GM21825 (cell line): ENCODE measurements around the gene SERINC2.

Experiments used
- ATAC-seq: cut with Tn5 transposase; IDR thresholded peaks from one replicate; pipeline ENCODE4 v1.9.1; 2021; ENCODE audit warnings: mild to moderate bottlenecking, moderate library complexity; ENCODE audit not compliant: unreplicated experiment

The SERINC2 gene

DNA sequence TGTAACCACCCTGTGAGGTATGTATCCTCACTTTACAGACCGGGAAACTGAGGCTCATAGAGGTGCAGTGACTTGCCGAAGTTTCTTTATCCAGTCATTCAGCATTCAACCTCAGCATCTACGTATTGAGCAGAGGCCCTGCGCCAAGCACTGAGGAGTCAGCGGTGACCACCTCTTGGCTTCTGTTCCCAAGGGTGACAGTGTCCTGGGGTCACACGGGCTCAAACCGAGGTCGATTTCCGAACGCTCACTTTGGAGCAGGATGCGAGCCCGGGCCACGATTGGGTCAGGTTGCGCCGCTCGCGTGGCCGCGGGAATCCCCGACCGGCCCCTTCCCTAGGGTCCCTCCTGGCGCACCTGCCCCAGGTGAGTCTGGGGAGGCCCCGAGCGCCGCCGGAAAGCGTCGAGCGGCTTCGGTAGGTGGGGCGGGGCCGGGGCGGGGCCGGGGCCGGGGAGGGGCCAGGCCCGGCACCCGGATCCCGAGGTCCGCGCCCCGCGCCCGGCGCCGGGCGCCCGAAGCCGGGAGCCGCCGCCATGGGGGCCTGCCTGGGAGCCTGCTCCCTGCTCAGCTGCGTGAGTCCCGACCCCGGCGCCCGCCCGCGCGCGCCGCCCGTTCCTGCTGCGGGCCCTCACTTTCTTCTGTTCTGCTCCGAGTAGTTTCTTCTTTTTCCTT is at the start of gene SERINC2:
Gene SERINC2 (plus strand): TSS at position 482 of the 673 bp plus-strand sequence. CDS start 53 bp downstream, at position 535.
- ATAC-seq, result no peak

DNA sequence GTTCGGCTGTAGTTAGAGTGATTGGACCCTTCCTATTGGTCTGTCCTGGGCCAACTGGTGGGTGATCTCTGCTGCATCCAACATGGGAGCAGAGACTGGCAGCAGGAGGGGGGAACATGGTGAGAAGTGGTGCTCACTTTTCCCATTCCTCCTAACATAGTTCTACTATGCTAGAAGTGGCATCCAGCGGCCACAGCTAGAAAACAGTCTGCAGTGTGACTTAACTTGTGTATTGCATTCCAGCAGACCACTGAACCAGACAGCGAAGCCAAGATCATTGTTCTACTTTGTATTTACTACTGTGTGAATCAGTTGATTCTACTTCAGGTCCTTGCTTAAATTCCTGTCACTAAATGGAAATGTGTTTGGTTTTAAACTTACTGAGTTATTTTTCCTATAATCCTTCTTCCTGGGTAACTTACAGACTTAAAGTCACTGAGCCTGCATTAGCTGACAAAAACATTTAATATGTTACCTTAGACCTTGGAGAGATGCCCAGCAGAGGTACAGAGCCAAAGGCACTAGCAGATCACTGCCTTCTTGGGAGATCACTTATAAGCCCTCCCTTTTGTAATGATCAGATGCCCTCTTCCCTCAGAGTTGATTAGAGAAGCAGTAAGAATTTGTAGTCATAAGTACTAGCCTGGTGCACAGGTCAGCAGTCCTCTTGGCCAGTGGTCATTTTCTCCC is 48.3 kb upstream of the SERINC2 start:
- no peak for ATAC-seq

DNA sequence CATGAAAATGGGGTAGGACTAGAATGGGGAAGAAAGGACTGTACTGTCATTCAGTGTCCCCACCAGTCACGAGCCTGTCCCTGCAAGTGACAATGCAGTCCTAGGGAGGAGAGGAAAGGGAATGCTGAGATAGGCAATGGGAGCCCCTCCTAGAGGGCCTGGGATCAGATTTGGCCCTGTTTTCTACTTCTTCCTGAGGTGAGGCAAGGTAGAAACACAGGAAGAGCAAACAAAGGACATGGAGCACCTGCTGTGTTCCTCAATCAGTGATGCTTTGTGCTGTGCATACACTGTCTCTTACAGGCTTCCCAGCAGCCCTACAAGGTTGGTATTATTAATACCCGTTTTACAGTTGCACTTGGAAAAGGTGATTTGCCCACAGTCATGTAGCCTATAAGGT is 46.2 kb upstream of the SERINC2 start:
- ATAC-seq, result no peak

DNA sequence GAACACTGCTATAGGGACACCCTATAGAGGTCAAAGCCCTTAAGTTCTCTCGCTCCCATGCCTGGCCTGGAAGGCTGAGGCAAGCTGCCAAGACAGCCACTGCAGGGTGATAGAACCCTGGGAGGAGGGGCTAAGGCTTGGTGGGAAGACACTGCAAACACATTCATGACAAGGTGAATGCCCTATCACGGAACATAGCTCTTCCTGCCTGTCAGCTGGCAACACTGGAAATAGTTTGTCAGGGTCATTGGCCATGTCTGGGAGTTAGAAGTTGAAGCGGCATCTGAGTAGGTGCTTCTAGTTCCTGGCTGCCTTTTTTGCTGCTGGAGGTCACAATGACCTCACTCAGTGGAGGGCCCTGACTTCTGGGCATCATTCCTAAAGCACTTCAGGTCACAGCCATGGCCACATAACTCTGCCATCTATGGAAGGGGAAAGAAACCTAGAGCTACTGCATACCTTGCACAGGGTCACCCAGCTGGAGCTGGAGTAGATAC is 44.4 kb upstream of the SERINC2 start:
- no peak for ATAC-seq

DNA sequence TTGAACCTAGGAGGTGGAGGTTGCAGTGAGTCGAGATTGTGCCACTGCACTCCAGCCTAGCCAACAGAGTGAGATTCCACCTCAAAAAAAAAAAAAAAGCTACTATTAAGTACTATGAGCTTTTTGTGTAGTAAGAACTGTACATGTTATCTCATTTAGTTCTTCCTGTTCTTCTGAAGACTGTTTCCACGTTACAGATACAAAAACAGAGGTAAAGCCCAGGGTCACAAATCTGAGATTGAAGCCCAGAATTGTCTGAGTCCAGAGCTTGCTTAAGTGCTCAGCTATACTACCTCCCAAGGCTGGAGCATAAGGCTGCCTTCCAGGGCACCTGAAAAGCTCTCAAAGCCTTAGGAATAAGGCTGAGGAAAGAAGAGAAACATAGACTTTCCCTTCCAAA is 43.0 kb upstream of the SERINC2 start:
- no peak for ATAC-seq

DNA sequence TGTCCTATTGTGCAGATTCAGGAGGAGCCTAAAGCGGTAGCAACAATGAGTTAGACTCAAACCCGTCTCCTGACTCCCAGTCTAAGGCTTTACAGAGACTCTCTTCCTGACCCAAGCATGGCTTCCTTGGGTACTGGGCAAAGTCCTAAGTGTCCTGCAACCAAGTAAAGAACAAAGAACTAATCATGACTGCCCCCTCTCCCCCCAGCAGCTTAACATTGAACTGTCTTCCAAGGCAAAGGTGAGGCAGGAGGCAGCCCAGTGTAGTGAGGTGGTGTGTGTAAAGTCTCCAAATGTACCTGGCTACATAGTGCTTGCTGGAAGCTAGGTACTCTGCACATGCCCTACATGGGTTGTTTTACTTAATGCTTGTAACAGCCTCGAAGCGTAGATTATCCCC is 42.4 kb upstream of the SERINC2 start:
- no peak for ATAC-seq

DNA sequence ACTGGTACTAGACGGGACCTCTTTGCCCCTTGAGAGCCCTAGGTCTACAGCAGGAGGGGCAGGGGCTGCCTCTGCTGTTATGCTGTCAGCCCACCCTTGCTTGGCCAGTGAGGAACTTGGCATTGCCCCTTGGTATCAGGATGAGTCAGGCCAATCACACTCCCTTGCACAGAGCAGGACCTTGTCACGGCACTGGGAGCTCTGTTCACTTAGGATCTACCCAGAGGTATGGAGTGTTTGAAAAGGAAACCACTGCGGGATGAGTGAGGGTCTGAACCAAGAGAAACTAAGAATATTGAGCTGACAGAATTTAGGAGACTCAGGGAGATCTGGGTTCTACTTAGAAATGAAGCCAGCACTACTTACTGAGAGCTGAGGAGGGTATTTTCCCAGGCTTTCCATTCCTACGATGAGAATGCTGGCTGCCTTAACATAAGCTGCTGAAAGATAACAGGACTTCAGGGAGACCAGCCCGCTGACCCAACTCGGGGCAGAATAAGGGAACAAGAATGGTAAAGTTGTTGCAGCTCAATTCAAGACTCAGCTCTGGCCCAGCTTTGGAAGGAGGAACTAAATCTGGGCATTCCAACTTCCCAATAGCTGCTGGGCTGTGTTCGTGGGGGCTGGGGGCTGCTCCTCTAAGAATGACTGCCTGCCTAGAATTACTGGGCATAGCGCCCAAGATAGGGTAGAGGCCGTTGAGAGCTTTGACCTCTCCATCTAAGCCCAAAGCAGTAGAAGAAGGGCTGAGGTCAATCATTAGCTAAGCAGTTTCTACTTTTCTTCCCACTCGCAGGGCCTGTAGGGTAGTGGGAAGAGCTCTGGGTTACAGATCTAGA is 41.7 kb upstream of the SERINC2 start:
- ATAC-seq, result no peak

DNA sequence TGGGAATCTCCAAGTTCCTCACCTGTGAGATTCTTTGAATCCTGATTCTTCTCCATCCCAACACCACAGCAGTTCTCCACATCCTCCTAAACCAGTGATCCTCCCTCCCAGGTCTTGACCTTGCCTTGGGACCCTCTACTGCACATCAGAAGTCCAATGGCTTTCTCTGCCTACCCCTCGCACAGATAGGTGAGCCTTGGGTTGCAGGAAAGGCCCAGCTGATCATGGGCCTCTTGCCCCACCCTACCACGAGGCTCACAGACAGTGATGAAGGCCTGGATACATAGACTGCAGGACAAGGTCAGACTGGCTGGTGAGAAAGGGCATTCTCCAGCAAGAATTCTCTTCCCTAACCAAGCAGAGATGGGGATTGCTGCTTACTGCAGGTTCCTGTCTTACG is 41.0 kb upstream of the SERINC2 start:
- no peak for ATAC-seq

DNA sequence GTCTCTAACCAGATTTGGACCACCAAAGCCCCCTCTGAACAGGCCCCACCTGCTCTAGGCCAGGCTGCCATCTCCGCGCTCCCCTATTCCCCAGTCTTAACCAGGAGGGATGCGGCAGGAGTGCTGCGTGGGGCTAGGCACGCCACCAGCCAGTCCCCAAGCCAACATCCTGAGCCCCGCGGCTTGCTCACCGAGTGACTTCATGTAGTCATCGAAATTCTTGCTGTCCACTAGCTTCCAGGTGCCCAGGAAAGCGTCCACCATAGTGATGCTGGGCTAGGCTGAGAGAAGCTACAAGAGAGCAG is 40.3 kb upstream of the SERINC2 start:
- no peak for ATAC-seq

DNA sequence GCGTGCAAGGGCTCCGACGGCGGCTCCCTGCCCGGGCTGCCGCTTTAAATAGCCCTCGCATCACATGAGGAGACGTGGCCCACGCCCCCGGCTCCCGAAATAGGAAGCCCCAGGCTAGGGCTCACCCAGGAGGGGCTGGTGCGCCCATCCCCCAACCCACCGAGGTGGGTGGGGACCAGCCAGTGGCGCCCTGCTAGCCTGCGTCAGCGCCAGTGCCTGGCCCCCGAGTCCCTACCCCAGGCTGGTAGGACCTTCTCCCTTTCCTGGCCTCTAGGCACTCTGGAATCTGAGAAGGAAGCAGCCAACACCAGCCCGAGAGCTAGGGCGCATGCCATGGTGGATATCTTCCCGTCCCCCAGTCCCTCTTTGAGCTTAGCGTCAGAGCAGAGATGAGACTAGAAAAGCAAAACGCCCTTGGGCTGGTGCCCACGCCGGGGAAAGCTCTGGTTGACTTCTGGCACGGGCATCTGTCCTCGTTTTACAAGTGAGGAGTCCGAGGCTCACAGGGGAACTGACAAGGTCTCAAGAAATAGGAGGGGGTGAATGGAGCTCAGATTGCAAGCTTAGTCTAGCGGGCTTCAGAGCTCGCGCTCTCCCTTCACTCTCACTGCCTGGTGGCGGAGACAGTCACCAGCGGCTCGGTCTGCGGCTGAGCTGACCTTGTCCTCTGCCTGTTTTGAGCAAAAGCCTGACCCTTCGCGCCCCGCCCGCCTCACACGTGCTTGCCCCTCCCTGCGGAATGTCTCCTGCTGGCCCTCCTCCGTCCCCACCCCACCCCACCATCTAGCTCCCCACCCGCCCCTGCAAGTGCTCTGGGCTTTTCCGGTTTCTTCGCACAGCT is 39.7 kb upstream of the SERINC2 start, which contains the start of gene FABP3:
Gene FABP3 (minus strand): TSS at position 21 of the 841 bp plus-strand sequence. CDS start 62 bp downstream, outside the sequence.
- no peak for ATAC-seq

DNA sequence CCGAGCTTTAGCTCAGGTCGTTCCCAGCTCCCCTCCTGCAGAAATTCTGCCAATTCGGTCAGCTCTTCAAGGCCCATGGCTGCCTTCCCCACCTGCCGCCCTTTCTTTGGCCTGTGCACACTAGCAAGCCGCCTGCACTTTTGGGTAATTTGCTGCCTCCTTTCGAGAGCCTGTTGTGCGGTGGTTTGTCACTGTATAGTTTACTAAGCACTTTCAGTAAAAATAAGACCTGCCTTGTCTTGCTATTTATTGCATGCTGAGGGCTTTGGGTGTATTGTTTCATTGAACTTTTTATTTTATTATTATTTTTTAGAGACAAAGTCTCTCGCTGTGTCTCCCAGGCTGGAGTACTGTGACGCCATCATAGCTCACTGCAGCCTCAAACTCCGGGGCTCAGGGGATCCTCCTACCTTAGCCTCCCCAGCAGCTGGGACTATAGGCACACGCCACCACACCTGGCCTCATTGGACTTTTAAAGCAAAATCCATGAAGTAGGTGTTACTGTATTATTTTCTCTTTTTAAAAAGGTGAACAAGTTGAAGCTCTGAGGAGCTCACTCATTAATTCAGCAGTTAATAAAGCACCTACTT is 39.0 kb upstream of the SERINC2 start:
- ATAC-seq, result no peak

DNA sequence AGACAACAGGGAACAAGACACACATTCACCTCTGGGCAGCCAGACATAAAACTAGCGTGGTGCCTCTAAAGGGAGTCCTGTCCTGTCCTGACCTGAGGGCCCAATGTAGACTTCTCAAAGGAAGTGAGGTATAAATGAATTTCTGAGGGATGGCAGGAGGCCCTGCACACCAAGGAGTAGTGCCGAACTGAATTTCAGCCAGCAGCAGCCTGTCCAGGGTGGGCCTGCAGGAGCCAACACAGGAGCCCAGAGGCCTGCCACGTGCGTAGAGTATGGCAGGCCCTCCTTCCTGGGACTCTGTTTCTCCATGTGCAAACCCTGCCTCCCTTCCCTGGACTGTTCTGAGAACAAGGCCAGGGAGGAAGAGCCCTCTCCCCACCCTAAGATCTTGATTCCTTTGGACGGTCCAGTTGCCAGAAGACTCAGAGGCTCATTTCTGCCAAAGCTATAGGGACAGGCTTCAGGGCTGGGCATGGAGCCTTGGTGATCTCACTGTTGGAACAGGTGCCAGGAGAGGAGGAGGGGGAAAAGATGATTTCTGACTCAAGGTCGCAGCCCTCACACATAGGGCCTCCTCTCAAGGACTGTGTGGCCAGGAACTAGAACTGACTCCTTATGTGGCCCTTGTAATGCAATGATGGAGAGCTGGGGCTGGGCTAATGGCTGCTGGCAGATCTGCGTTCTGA is 38.4 kb upstream of the SERINC2 start:
- ATAC-seq, result no peak

DNA sequence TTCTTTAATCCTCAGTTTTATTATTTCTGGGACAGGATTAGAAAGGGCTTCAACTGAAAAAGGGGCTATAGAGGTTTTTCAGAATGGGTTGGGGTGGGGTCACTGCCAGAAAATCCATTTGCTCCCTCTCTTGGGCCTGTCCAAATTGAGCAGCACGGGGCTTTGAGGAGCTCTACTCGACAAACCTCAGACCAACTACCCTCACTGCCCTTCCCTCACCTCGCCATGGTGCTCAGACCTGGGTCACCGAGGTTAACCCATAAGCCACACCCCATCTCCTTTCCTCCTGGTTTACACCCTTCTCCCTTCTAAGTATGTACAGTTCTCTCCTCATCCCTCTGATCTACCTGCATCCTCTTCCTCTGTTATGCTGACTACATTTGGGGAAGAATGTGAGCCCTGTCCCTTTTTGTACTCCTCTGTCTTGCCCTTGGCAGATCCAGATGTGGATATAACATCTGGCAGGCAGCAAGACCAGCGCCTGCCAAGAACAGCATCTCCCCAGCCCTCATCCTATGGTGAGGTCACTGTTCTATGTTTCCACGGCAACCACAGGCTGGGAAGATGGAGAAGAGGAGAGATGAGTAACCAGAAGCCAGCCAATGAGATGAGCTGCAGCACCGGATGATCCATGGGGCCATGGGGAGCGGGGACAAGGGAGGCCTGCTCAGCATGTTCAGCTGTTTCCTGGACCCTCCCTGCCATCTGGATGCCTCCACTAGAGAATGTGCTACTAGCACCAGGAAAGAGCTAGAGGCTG is 36.5 kb upstream of the SERINC2 start:
- no peak for ATAC-seq

DNA sequence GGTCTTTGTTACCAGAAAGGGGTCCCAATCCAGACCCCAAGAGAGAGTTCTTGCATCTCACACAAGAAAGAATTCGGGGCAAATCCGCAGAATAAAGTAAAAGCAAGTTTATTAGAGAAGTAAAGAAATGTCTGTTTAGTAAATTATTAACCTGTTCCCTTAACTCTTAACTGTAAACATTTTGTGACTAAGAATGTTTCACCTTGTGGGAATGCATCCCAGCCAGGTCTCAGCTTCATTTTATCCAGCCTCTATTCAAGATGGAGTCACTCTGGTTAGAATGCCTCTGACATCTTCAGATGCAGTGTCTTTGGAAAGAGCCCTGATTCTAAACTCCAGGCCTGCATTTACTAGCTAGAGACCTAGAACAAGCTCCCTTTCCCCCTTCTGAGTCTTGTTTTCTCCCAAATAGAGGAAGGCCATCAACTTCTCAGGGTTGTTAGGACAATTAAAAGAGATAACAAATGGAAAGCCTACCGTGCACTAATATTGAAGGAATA is 35.6 kb upstream of the SERINC2 start:
- ATAC-seq, result no peak

DNA sequence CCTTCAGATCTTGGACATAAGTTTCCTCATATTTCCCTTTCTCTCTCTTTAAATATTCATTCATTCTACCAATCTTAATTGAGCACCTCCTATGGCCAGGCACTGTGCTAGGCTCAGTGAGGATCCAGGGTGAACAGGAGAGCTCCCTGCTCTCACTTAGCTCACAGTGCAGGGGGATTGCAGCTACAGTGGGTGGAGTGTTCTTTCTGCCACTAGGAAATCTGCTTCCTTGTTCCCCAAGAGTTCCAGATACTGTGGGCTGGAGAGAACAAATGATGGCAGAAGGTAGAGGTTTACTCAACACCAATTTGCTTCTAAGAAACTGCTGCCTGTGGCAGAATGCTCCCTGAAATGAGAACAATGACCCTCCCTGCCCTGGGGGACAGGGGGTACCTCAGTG is 35.0 kb upstream of the SERINC2 start:
- ATAC-seq, result no peak

DNA sequence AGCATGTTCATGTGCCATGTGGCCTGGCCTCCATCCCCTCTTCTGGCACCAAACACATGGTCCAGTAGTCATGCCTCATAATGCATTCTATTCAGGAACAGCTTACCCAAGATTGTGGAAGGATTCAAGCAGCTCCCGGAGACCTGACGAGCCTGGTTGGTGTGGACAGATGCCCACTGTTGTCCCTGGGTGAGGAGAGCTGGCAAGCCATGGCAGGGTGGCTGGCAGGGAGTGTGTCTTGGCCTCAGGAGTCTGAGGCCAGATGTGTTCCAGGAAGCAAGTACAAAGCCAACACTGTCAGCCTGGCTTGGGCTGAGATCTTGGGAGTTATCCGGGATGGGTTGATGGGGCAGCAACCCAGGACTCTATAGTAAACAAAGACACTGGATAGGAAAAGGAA is 32.8 kb upstream of the SERINC2 start:
- no peak for ATAC-seq

DNA sequence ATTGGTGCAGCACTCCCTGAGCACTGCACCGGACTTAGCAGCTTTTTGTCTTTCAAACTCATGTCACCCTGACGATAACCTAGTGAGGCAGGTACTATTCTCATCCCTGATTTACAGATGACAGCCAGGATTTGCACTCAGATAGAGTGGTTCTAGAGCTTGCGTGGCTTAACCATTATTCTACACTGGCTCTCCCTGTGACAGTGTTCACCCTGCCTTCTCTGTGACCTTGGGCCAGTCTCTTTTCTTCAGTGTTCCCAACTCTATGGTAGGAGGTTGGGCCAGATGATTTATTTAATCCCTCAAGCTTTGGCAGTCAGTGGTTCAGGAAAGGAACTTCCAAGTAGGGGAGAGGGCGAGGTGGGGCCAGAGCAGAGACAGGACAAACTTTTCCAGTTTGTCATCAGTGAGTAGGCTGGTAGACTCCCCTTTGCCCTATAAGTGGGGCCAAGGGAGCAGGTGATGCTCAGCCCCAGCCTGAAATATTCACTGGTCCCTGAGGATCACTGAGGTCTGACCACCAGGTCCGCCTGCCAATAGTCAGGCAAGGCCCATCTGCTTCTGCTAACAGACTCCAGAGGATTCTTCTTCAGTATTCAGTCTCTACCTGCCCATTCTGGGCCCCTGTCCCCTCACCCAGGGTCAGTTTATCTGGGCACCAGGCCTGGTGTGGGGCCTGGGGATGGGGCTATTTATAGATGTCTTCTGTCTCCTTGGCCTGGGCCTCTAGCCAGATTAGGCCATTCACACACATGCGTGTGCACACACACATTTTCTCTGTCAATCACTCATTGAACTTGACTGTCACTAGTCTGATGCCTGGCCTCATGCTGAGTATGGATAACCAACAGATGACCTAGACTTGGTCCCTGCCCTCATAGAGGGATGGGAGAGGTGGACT is 31.4 kb upstream of the SERINC2 start:
- no peak for ATAC-seq
